Activated T-cell treated with anti-CD3 and anti-CD28 coated beads for 1 hour (primary cell): Measurements from ENCODE around the gene PRODH.
A peak's percentile ranks its signal among the peaks of the same experiment; 100 is the strongest.
"Not testable (repeated sequence)": the region's sequence is repeated elsewhere in the genome, so short reads cannot be mapped to it uniquely, and the experiment has no call there.

Experiments used
- DNase-seq: peaks from one replicate; pipeline ENCODE4 v3.0.0-alpha.2; 2020; ENCODE audit warnings: low read depth

The PRODH gene

GRCh38 chr22:18967391-18968010 lies 31.4 kb upstream of the PRODH start:
- not testable (repeated sequence) for DNase-seq

- DNase-seq = no peak
These were observed 30.7 kb upstream of the PRODH start for GRCh38 chr22:18966748-18967147.

GRCh38 chr22:18965526-18966421 lies 29.7 kb upstream of the PRODH start:
- no peak for DNase-seq

- DNase-seq = not testable (repeated sequence)
These were observed 28.6 kb upstream of the PRODH start for GRCh38 chr22:18964501-18965265.

GRCh38 chr22:18964051-18964450 lies 28.0 kb upstream of the PRODH start:
- not testable (repeated sequence) for DNase-seq

- no peak for DNase-seq
These were observed 26.2 kb upstream of the PRODH start for GRCh38 chr22:18962308-18962635.

- not testable (repeated sequence) for DNase-seq
These were observed 25.7 kb upstream of the PRODH start for GRCh38 chr22:18961632-18962307.

- not testable (repeated sequence) for DNase-seq
These were observed 25.1 kb upstream of the PRODH start for GRCh38 chr22:18961201-18961600.

- DNase-seq = not testable (repeated sequence)
These were observed 24.2 kb upstream of the PRODH start for GRCh38 chr22:18960166-18960820.

GRCh38 chr22:18959741-18960140 lies 23.6 kb upstream of the PRODH start:
- DNase-seq = not testable (repeated sequence)

- DNase-seq = not testable (repeated sequence)
These were observed 23.2 kb upstream of the PRODH start for GRCh38 chr22:18959266-18959665.

GRCh38 chr22:18958738-18959137 lies 22.6 kb upstream of the PRODH start:
- DNase-seq = not testable (repeated sequence)

GRCh38 chr22:18958321-18958705 lies 22.2 kb upstream of the PRODH start:
- DNase-seq = not testable (repeated sequence)

- DNase-seq = not testable (repeated sequence)
These were observed 21.7 kb upstream of the PRODH start for GRCh38 chr22:18957621-18958320.

GRCh38 chr22:18956956-18957355 lies 20.9 kb upstream of the PRODH start:
- not testable (repeated sequence) for DNase-seq

- not testable (repeated sequence) for DNase-seq
These were observed 20.2 kb upstream of the PRODH start for GRCh38 chr22:18956121-18956895.

GRCh38 chr22:18955696-18956095 lies 19.6 kb upstream of the PRODH start:
- DNase-seq = no peak

GRCh38 chr22:18954990-18955571 lies 19.0 kb upstream of the PRODH start:
- DNase-seq = no peak

GRCh38 chr22:18954303-18954989 lies 18.4 kb upstream of the PRODH start:
- peak; percentile 35 for DNase-seq
